H1 (cell line): ENCODE measurements around the gene MBD5.
A peak's percentile ranks its signal among the peaks of the same experiment; 100 is the strongest.

Experiments used
- CREB1 ChIP-seq: IDR thresholded peaks from 2 replicates; pipeline ENCODE4 v1.6.1; 2012; ENCODE audit warnings: inconsistent platforms
- EZH2 ChIP-seq: fragments of 200-600 bp; sonication (generic); IDR thresholded peaks from 2 replicates; pipeline ENCODE4 v1.7.1; 2012; ENCODE audit warnings: low read depth, mild to moderate bottlenecking, moderate library complexity, low read length, inconsistent platforms; ENCODE audit not compliant: severe bottlenecking
- GABPA ChIP-seq: IDR thresholded peaks from 2 replicates; pipeline ENCODE4 v1.6.1; 2011; ENCODE audit warnings: mild to moderate bottlenecking, low read length, moderate library complexity, borderline replicate concordance; ENCODE audit not compliant: insufficient read depth
- POLR2A ChIP-seq, 2 experiments: IDR thresholded peaks; 1 replicate in 1 of 2; 2 replicates in 1 of 2; pipeline ENCODE4 v1.6.1; 2011; ENCODE audit warnings: low read depth in 2 of 2, low read length in 2 of 2, mild to moderate bottlenecking in 2 of 2; ENCODE audit errors: control extremely low read depth in 1 of 2
- POU5F1 ChIP-seq: IDR thresholded peaks from 2 replicates; pipeline ENCODE4 v1.6.1; 2011; ENCODE audit warnings: low read depth, mild to moderate bottlenecking, low read length, moderate library complexity
- SAP30 ChIP-seq: fragments of 300-600 bp; sonication (generic); IDR thresholded peaks from 2 replicates; pipeline ENCODE4 v1.7.1; 2012; ENCODE audit warnings: low read length, moderate library complexity, mild to moderate bottlenecking, inconsistent platforms; ENCODE audit not compliant: insufficient read depth, insufficient replicate concordance
- SP4 ChIP-seq: IDR thresholded peaks from 2 replicates; pipeline ENCODE4 v1.6.1; 2012; ENCODE audit warnings: low read length, inconsistent platforms
- TF ChIP-seq, protein P1 (sequence below), 3 experiments: IDR thresholded peaks; 1 replicate in 2 of 3; 2 replicates in 1 of 3; pipeline versions ENCODE4 v1.5.1 to v1.6.1; 2011; ENCODE audit warnings: low read length in 3 of 3, mild to moderate bottlenecking in 3 of 3, inconsistent platforms in 2 of 3, low read depth in 1 of 3, moderate library complexity in 1 of 3; ENCODE audit not compliant: insufficient read depth in 1 of 3; ENCODE audit errors: control extremely low read depth in 1 of 3
- TF ChIP-seq, protein P2 (sequence below): IDR thresholded peaks from 2 replicates; pipeline ENCODE4 v1.6.1; 2012; ENCODE audit warnings: inconsistent platforms
- TF ChIP-seq, protein P3 (sequence below): IDR thresholded peaks from 2 replicates; pipeline ENCODE4 v1.6.1; 2012; ENCODE audit warnings: inconsistent platforms
- TF ChIP-seq, protein P4 (sequence below): IDR thresholded peaks from 2 replicates; pipeline ENCODE4 v1.6.1; 2011; ENCODE audit warnings: low read length, improper control_type of control experiment

DNA sequence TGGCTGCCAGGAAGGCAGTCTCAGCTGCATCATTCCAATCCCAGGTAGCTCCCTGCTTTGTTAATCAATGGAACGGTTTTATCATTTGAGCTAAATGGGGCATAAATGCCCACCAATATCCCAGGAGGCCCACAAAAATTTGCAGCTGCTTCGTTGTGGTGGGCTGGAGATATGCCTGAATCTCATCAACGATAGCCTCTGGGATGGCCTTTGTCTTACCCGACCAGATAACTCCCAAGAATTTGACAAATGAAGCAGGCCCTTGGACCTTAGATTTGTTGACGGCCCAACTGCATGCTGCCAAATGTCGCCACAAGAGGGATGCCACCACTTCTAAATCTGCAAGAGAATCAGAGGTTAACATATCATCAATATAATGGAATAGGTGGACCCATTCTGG, 236.4 kb downstream of the MBD5 start:
- TF ChIP-seq EZH2 (no peak), SAP30 (no peak), GABPA (no peak), POU5F1 (no peak), POLR2A (IDR thresholded peaks at IDR 0.05; ENCODE audit: control extremely low read depth in 1 of 2, low read depth in 2 of 2, low read length in 2 of 2) (no peak), SP4 (no peak), CREB1 (no peak)
- TF ChIP-seq, protein P1, sequence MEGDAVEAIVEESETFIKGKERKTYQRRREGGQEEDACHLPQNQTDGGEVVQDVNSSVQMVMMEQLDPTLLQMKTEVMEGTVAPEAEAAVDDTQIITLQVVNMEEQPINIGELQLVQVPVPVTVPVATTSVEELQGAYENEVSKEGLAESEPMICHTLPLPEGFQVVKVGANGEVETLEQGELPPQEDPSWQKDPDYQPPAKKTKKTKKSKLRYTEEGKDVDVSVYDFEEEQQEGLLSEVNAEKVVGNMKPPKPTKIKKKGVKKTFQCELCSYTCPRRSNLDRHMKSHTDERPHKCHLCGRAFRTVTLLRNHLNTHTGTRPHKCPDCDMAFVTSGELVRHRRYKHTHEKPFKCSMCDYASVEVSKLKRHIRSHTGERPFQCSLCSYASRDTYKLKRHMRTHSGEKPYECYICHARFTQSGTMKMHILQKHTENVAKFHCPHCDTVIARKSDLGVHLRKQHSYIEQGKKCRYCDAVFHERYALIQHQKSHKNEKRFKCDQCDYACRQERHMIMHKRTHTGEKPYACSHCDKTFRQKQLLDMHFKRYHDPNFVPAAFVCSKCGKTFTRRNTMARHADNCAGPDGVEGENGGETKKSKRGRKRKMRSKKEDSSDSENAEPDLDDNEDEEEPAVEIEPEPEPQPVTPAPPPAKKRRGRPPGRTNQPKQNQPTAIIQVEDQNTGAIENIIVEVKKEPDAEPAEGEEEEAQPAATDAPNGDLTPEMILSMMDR (IDR thresholded peaks at IDR 0.05; ENCODE audit: control extremely low read depth in 1 of 3, insufficient read depth in 1 of 3, low read depth in 1 of 3, low read length in 3 of 3) = peak in 1 of 3 experiments; percentile 11; a peak in 1 of 4 replicates
- TF ChIP-seq, protein P2, sequence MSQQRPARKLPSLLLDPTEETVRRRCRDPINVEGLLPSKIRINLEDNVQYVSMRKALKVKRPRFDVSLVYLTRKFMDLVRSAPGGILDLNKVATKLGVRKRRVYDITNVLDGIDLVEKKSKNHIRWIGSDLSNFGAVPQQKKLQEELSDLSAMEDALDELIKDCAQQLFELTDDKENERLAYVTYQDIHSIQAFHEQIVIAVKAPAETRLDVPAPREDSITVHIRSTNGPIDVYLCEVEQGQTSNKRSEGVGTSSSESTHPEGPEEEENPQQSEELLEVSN = no peak
- TF ChIP-seq, protein P3, sequence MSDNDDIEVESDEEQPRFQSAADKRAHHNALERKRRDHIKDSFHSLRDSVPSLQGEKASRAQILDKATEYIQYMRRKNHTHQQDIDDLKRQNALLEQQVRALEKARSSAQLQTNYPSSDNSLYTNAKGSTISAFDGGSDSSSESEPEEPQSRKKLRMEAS = no peak
- TF ChIP-seq, protein P4, sequence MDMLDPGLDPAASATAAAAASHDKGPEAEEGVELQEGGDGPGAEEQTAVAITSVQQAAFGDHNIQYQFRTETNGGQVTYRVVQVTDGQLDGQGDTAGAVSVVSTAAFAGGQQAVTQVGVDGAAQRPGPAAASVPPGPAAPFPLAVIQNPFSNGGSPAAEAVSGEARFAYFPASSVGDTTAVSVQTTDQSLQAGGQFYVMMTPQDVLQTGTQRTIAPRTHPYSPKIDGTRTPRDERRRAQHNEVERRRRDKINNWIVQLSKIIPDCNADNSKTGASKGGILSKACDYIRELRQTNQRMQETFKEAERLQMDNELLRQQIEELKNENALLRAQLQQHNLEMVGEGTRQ = no peak
